Ascending aorta (tissue), 2 donors: ENCODE measurements around the gene MCF2L. TPM values are rescaled to one million over a fixed set of nuclear protein-coding genes. Genes with fewer than 3 reads are reported as not detected.

Experiments
- DNase-seq, 2 donors: peaks; one replicate each; pipeline ENCODE4 v3.0.0-alpha.2; 2019; ENCODE audit warnings: low spot score in 2 of 2
- H3K27ac ChIP-seq, 2 donors: fragments of 200-600 bp; sonication (generic); one replicate each; pipeline ENCODE4 v1.5.1; 2016 to 2017; ENCODE audit warnings: mild to moderate bottlenecking in 1 of 2
- H3K27me3 ChIP-seq: fragments of 200-600 bp; sonication (generic); one replicate; pipeline ENCODE4 v1.5.1; 2017
- H3K36me3 ChIP-seq, 2 donors: fragments of 200-600 bp; sonication (generic); one replicate each; pipeline ENCODE4 v1.5.1; 2016
- H3K4me1 ChIP-seq, 2 donors: fragments of 200-600 bp; sonication (generic); one replicate each; pipeline ENCODE4 v1.5.1; 2016 to 2017; ENCODE audit warnings: mild to moderate bottlenecking in 1 of 2
- H3K4me3 ChIP-seq, 2 donors: fragments of 200-600 bp; sonication (generic); one replicate each; pipeline ENCODE4 v1.5.1; 2016 to 2017; ENCODE audit warnings: mild to moderate bottlenecking in 1 of 2
- H3K9me3 ChIP-seq, 2 donors: fragments of 200-600 bp; sonication (generic); one replicate each; pipeline ENCODE4 v1.5.1; 2016
- CTCF ChIP-seq, 3 experiments: fragments of 200-600 bp in 2 of 3; fragments of 450-650 bp in 1 of 3; sonication (generic) in 2 of 3; IDR thresholded peaks; one replicate each; pipeline ENCODE4 v1.5.1; 2016 to 2019; ENCODE audit warnings: antibody characterized with exemption in 3 of 3, mild to moderate bottlenecking in 1 of 3, moderate library complexity in 1 of 3
- intact Hi-C: fragments of 100-400 bp; cut with DNase I; formaldehyde crosslinking; loops from one replicate; pipeline ENCODE4 v1.15.1; 2023
- total RNA-seq: library from RNA; depleted of rRNA; stranded (reverse); fragments of >200 nt; gene quantifications from one replicate; pipeline ENCODE4 v1.1.0, GENCODE V29; 2016

MCF2L gene
- total RNA-seq, 1 donor from 2014 or later = 112 TPM

- Histone ChIP-seq H3K27me3 (no peaks in the 10 kb centered on the region), H3K4me1 (no peaks in the 10 kb centered on the region)
- intact Hi-C loops = no loop called here
Measured at GRCh38 chr13:113005997-113006396, 37.0 kb downstream of the MCF2L start.

GRCh38 chr13:113006660-113007059 lies 37.6 kb downstream of the MCF2L start:
- TF ChIP-seq CTCF (IDR thresholded peaks at IDR 0.05) = no peak
- Histone ChIP-seq H3K27ac (no peak overlapping the region), H3K27me3 (no peaks in the 10 kb centered on the region), H3K4me1 (no peaks in the 10 kb centered on the region), H3K9me3 (no peaks in the 10 kb centered on the region), H3K4me3 (no peak overlapping the region), H3K36me3 (no peaks in the 10 kb centered on the region)
- intact Hi-C loops = no loop called here
- DNase-seq = no peak

More at GRCh38 chr13:113005997-113006396, 37.0 kb downstream of the MCF2L start:
- no peak overlapping the region for H3K27ac ChIP-seq
- no peak for TF ChIP-seq CTCF (IDR thresholded peaks at IDR 0.05)
- H3K9me3 ChIP-seq = no peaks in the 10 kb centered on the region
- no peak overlapping the region for H3K4me3 ChIP-seq
- H3K36me3 ChIP-seq = no peaks in the 10 kb centered on the region
- DNase-seq = no peak

GRCh38 chr13:113008851-113009250 lies 39.8 kb downstream of the MCF2L start:
- TF ChIP-seq CTCF (IDR thresholded peaks at IDR 0.05) = no peak
- H3K36me3 ChIP-seq = no peaks in the 10 kb centered on the region
- intact Hi-C loops = no loop called here
- H3K9me3 ChIP-seq = no peaks in the 10 kb centered on the region
- no peak overlapping the region for H3K4me3 ChIP-seq
- no peaks in the 10 kb centered on the region for H3K4me1 ChIP-seq
- H3K27ac ChIP-seq = no peak overlapping the region
- no peak for DNase-seq
- H3K27me3 ChIP-seq = no peaks in the 10 kb centered on the region

GRCh38 chr13:113009743-113010509 lies 40.9 kb downstream of the MCF2L start:
- Histone ChIP-seq H3K9me3 (no peaks in the 10 kb centered on the region), H3K27me3 (no peaks in the 10 kb centered on the region), H3K36me3 (no peaks in the 10 kb centered on the region), H3K27ac (no peak overlapping the region), H3K4me3 (no peak overlapping the region), H3K4me1 (no peaks in the 10 kb centered on the region)
- no peak for TF ChIP-seq CTCF (IDR thresholded peaks at IDR 0.05)
- intact Hi-C loops = no loop called here
- no peak for DNase-seq

GRCh38 chr13:113010510-113010865 lies 41.5 kb downstream of the MCF2L start:
- H3K27me3 ChIP-seq = no peaks in the 10 kb centered on the region
- no peak for DNase-seq
- H3K4me3 ChIP-seq = no peak overlapping the region
- no peak for TF ChIP-seq CTCF (IDR thresholded peaks at IDR 0.05)
- H3K4me1 ChIP-seq = no peaks in the 10 kb centered on the region
- no peaks in the 10 kb centered on the region for H3K9me3 ChIP-seq
- intact Hi-C loops = no loop called here
- H3K27ac ChIP-seq = no peak overlapping the region
- H3K36me3 ChIP-seq = no peaks in the 10 kb centered on the region
